Gastroesophageal sphincter (tissue), 3 donors: ENCODE measurements around the gene KLRK1.

Experiments
- CTCF ChIP-seq, 4 experiments: fragments of 200-600 bp in 2 of 4; fragments of 450-650 bp in 2 of 4; sonication (generic) in 1 of 4; IDR thresholded peaks; one replicate each; pipeline ENCODE4 v1.5.1; 2017 to 2019; ENCODE audit warnings: antibody characterized with exemption in 4 of 4, mild to moderate bottlenecking in 2 of 4, moderate library complexity in 2 of 4
- POLR2A ChIP-seq, 2 donors: fragments of 450-650 bp; IDR thresholded peaks; one replicate each; pipeline ENCODE4 v1.6.1; 2017; ENCODE audit warnings: antibody characterized with exemption in 2 of 2, mild to moderate bottlenecking in 2 of 2, moderate library complexity in 1 of 2
- POLR2AphosphoS5 ChIP-seq: sonication (generic); formaldehyde crosslinking; IDR thresholded peaks from one replicate; pipeline ENCODE4 v1.6.1; 2017; ENCODE audit warnings: antibody characterized with exemption

GRCh38 chr12:10388624-10389413 is 1.0 kb downstream of the KLRK1 start:
- TF ChIP-seq CTCF (IDR thresholded peaks at IDR 0.05), result no peak
- no peak for TF ChIP-seq POLR2A (IDR thresholded peaks at IDR 0.05)
- no peak for TF ChIP-seq POLR2AphosphoS5
